Activated naive CD4-positive, alpha-beta T cell treated with anti-CD3 and anti-CD28 coated beads, Interleukin-2, amount 50 U/mL, for 72 hours (primary cell): ENCODE results near the gene NFATC2. TPM values are rescaled to one million over a fixed set of nuclear protein-coding genes. Genes with fewer than 3 reads are reported as not detected.
A peak's percentile ranks its signal among the peaks of the same experiment; 100 is the strongest.

Experiments
- ATAC-seq, 2 donors: fragments of 150-1000 bp; cut with Tn5 transposase; 2 replicates each; pipeline ENCODE4 v1.10.0; 2021; ENCODE audit warnings: mild to moderate bottlenecking in 2 of 2, moderate library complexity in 2 of 2
- DNase-seq, 2 donors: peaks; one replicate each; pipeline ENCODE4 v3.0.0; 2021 to 2022; ENCODE audit warnings: low spot score in 2 of 2
- H3K27ac Mint-ChIP-seq, 2 donors: one replicate each; pipeline ENCODE4 v1.8.0; 2022; ENCODE audit warnings: mild to moderate bottlenecking in 2 of 2, mixed read lengths in 2 of 2
- H3K36me3 Mint-ChIP-seq, 2 donors: one replicate each; pipeline ENCODE4 v1.8.0; 2022; ENCODE audit warnings: mixed read lengths in 2 of 2
- H3K9me3 Mint-ChIP-seq, 2 donors: one replicate each; pipeline ENCODE4 v1.8.0; 2022; ENCODE audit warnings: mixed read lengths in 2 of 2
- total RNA-seq, 2 donors: library from RNA; stranded (reverse); gene quantifications; one replicate each; pipeline ENCODE4 v1.2.3, GENCODE V29; 2022

Gene NFATC2
- total RNA-seq: 10 to 100 TPM; 29.9 to 39.4 TPM

DNA sequence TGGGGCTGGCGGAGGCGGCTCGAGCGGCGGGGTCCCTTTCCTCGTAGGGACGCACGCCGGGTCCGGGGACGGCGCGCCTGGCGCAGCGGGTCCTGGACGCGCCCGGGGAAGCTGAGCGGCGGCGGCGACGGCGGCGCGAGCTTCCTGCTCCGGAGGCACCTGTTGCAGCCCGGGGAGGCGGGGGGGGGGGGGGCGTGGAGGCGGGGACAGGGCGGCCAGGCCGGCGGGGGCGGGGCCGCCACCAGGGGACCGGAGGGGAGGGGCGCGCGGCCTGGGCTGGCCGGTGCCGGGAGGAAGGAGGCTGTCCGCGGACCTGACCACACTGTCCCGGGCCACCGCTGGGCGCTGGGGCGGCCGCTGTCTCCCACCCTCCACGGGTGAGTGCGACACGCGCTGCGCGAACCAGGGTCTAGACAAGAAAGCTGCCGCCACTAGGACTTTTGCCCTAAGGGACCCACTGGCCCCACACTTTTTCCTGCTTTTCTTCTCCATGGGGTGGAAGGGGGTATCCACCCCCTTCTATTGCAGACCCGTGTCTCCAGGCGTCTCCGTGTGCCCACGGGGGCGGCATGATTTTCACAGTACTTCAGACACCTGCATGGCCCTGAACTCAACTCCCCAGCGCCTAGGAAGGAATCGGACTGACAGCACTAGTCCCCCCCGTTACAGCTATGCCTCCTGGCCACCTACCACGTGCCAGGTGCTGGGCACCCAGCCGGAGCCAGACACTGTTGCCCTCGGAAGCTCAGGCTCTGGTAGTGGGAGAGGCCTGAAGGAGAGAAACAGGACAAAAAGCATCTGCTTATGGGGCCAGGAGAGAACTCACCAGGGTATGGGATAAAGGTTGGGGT is at the start of gene NFATC2:
Gene NFATC2 (minus strand): TSS at position 149 of the 851 bp plus-strand sequence. CDS start 220 bp downstream, outside the sequence.
- Mint-ChIP-seq H3K36me3 (peaks cover 27 to 32% of the 10 kb centered on the region in 2 donors), H3K9me3 (no peaks in the 10 kb centered on the region), H3K27ac (peak within 1 kb of the TSS; percentile 98)
- DNase-seq: peak in 1 of 2 donors; percentile 71
- peak; percentile 24 to 27 for ATAC-seq

DNA sequence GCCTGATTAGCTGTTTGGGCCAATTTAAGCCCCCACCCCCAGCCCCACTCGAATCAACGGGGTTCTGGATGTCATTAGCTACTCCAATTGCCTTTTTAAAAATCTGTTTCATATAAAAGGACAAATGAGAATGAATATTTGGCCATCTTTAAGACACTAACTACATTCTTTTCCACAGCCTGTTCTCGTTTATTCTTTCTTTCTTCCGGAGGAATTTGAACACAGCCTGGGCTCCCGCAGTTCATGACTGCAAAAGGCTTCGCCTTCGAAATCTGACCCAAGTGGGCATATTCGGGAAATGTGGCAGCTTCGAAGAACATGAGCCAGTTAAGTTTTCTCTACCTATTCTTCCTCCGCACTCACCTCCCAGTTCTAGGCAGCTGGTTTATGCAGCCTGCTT is 49.4 kb upstream of the NFATC2 start:
- Mint-ChIP-seq H3K27ac (no peak overlapping the region), H3K9me3 (no peaks in the 10 kb centered on the region), H3K36me3 (no peaks in the 10 kb centered on the region)
- ATAC-seq: no peak
- DNase-seq: no peak

DNA sequence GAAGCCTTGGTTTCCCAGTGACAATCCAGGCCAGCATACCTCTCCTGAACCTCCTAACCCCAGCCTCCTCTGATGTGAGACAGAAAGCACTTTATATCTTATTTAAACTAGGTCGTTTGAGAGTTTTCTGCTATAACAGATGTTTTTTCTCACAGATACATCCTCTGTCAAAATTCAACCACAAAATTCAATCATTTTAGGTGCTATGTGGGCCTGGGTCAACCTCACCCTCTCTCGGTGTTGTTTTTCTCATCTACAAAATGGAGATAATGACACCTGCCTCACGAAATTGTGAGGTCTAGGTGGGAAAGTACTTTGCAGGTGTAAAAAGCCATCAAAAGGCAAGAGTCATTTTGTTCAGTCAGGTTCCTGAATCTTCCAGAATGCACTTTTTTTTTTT is 46.2 kb upstream of the NFATC2 start:
- Mint-ChIP-seq H3K36me3 (no peaks in the 10 kb centered on the region), H3K9me3 (peaks cover 0 to 7% of the 10 kb centered on the region in 2 donors), H3K27ac (no peak overlapping the region)
- no peak for DNase-seq
- ATAC-seq: peak in 1 of 2 donors; percentile 20

GRCh38 chr20:51587145-51587544 is 44.6 kb upstream of the NFATC2 start:
- ATAC-seq (no peak), DNase-seq (no peak)
- no peak overlapping the region for H3K27ac Mint-ChIP-seq
- H3K9me3 Mint-ChIP-seq: peaks cover 0 to 7% of the 10 kb centered on the region in 2 donors
- no peaks in the 10 kb centered on the region for H3K36me3 Mint-ChIP-seq

- DNase-seq (no peak), ATAC-seq (no peak)
- Mint-ChIP-seq H3K27ac (no peak overlapping the region), H3K9me3 (peaks cover 0 to 7% of the 10 kb centered on the region in 2 donors), H3K36me3 (no peaks in the 10 kb centered on the region)
These were observed 43.5 kb upstream of the NFATC2 start for GRCh38 chr20:51586005-51586440.

- H3K9me3 Mint-ChIP-seq: peaks cover 0 to 7% of the 10 kb centered on the region in 2 donors
- H3K36me3 Mint-ChIP-seq: no peaks in the 10 kb centered on the region
- H3K27ac Mint-ChIP-seq: no peak overlapping the region
- DNase-seq (no peak), ATAC-seq (no peak)
These were observed 42.6 kb upstream of the NFATC2 start for GRCh38 chr20:51585148-51585547.

DNA sequence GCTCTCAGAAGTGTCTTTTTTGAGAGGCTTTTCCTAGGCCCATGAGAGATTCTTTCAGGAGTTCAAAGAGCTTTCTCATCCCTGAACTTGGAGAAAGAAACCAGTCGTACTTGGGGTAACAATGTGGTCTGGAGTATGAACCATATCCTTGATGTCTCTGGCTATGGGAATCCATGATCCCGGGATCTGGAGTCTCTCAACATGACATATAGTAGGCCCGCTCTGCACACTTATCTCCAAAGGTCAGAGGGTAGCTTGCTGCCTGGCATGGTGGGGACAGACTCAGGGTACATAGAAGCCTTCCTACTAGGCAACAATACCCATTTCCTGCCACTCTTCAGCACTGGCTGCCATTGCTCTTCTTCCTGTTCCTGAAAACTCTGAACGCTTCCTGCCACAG is 42.2 kb upstream of the NFATC2 start:
- no peak for DNase-seq
- H3K36me3 Mint-ChIP-seq: no peaks in the 10 kb centered on the region
- no peak for ATAC-seq
- peaks cover 0 to 7% of the 10 kb centered on the region in 2 donors for H3K9me3 Mint-ChIP-seq
- no peak overlapping the region for H3K27ac Mint-ChIP-seq

GRCh38 chr20:51584116-51584515 is 41.6 kb upstream of the NFATC2 start:
- DNase-seq (no peak), ATAC-seq (no peak)
- peaks cover 0 to 7% of the 10 kb centered on the region in 2 donors for H3K9me3 Mint-ChIP-seq
- no peak overlapping the region for H3K27ac Mint-ChIP-seq
- H3K36me3 Mint-ChIP-seq: no peaks in the 10 kb centered on the region

DNA sequence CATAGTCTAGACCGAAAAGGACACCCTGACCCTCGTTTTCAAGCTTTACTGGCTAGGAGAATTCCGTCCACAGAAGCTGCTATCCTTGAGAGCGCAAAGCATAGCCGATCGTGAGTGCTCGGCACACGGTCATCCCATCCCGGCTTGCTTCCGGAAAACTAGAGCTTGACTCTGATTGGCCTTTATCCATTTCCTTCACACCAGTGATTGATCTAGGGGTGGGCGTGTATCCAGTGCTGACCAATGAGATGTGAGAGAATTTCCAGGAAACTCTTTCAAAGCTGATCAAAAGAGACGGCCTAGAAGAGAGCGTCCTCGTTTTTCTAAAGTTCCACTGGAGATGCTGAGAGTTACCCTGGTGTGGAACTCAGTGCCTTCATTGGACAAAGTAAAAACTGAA is 41.0 kb upstream of the NFATC2 start:
- peaks cover 0 to 7% of the 10 kb centered on the region in 2 donors for H3K9me3 Mint-ChIP-seq
- ATAC-seq: no peak
- no peaks in the 10 kb centered on the region for H3K36me3 Mint-ChIP-seq
- no peak overlapping the region for H3K27ac Mint-ChIP-seq
- DNase-seq: no peak

DNA sequence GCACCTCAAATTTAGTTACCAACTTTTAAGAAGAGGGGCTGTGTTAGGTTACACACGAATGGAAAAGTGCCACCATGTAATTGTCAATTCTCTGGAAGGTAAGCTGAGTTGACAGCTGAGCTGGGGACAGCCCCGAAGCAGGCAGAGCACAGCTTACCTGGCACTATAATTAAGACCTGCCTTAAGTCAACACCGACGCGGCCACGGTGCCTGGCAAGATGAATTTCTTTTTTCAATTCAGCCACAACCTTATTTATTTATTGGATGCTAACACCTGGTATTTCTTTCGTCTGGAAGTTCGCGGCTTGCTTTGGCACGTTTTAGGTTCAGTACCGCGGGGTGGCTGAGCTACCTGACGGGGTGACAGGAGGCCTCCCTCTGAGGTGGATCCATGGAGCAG is 40.6 kb upstream of the NFATC2 start:
- H3K9me3 Mint-ChIP-seq: peaks cover 0 to 7% of the 10 kb centered on the region in 2 donors
- H3K27ac Mint-ChIP-seq: no peak overlapping the region
- no peak for ATAC-seq
- no peaks in the 10 kb centered on the region for H3K36me3 Mint-ChIP-seq
- DNase-seq: no peak

DNA sequence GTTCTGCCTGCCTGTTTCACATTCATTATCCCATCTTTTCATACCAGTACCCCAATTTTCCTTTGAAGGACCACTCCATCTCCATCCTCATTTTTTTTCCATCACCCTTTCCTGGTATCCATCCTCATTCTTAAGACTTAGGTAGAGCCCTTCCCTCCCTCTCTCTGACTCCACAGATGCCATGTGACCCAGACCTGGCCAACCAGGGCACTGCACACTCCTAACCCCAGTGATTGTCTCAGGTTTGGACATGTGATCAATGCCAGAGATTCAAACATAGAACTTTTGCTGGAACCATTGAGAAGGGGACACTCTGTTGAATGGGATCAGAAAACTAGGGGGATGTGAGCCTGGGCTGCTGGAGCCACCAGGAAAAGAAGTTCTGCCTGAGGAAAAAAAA is 39.1 kb upstream of the NFATC2 start:
- no peak for DNase-seq
- ATAC-seq: no peak
- Mint-ChIP-seq H3K9me3 (peaks cover 0 to 8% of the 10 kb centered on the region in 2 donors), H3K27ac (no peak overlapping the region), H3K36me3 (no peaks in the 10 kb centered on the region)

DNA sequence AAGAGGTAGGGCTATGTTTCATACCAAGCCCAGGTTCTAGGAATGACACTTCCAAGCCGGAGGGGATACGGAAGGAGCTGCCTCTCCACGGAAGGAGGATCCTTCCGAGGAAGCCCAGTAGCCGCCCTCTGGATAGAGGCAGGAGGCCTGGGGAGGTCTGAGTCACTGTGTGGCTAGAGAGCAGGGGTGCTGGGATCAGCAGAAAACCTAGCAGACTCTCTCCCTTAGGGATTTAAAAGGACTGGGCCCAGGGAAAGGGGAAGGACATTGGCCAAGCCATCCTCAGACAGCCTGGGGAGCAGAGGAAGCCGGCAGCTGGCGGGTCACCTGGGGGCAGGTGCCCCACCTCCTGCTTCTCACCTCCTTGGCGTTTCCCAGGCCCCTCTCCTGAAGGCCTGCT is 36.6 kb upstream of the NFATC2 start:
- ATAC-seq (no peak), DNase-seq (no peak)

GRCh38 chr20:51578145-51578459 is 35.6 kb upstream of the NFATC2 start:
- ATAC-seq (no peak), DNase-seq (no peak)
- Mint-ChIP-seq H3K9me3 (peaks cover 7 to 9% of the 10 kb centered on the region in 2 donors), H3K27ac (no peak overlapping the region), H3K36me3 (peaks cover 10 to 11% of the 10 kb centered on the region in 2 donors)

More for the DNA sequence above, 36.6 kb upstream of the NFATC2 start:
- H3K36me3 Mint-ChIP-seq: peaks cover 10 to 11% of the 10 kb centered on the region in 2 donors
- peaks cover 7 to 9% of the 10 kb centered on the region in 2 donors for H3K9me3 Mint-ChIP-seq
- no peak overlapping the region for H3K27ac Mint-ChIP-seq

- DNase-seq: no peak
- ATAC-seq: no peak
- H3K9me3 Mint-ChIP-seq: peaks cover 7 to 9% of the 10 kb centered on the region in 2 donors
- peaks cover 10 to 11% of the 10 kb centered on the region in 2 donors for H3K36me3 Mint-ChIP-seq
- H3K27ac Mint-ChIP-seq: no peak overlapping the region
These were observed 35.1 kb upstream of the NFATC2 start for GRCh38 chr20:51577432-51578144.

DNA sequence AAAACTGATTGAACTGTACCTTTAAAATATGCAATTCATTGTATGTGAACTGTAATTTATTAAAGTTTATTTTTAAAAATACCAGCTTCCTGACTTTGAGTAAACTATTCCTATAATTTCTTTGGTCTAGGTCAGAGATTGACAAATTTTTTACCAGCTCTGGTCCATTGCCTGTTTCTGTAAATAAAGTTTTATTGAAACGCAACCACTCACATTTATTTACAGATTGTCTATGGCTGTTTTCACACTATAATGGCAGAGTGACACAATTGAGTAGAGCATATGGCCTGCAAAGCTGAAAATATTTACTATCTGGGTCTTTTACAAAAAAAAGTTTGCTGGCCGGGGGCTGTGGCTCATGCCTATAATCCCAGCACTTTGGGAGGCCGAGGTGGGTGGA is 33.0 kb upstream of the NFATC2 start:
- ATAC-seq (no peak), DNase-seq (no peak)
- no peak overlapping the region for H3K27ac Mint-ChIP-seq
- H3K36me3 Mint-ChIP-seq: peaks cover 10 to 11% of the 10 kb centered on the region in 2 donors
- peaks cover 7 to 16% of the 10 kb centered on the region in 2 donors for H3K9me3 Mint-ChIP-seq

GRCh38 chr20:51574248-51575033 is 31.9 kb upstream of the NFATC2 start:
- DNase-seq: peak in 1 of 2 donors; percentile 21
- Mint-ChIP-seq H3K9me3 (peaks cover 7 to 16% of the 10 kb centered on the region in 2 donors), H3K36me3 (peaks cover 10 to 11% of the 10 kb centered on the region in 2 donors), H3K27ac (peak overlapping the region; percentile 30 to 61)
- peak; percentile 92 to 97 for ATAC-seq
